ENCODE results near the gene HIGD2A. TPM values are rescaled to one million over a fixed set of nuclear protein-coding genes. Genes with fewer than 3 reads are reported as not detected.
A peak's percentile ranks its signal among the peaks of the same experiment; 100 is the strongest.

HIGD2A gene
- total RNA-seq, 6 experiments from 2014 or later = 90.4 to 109 (median 105) TPM

- DNase-seq = no peak
- H3K27ac Mint-ChIP-seq = peak within 1 kb of the TSS; percentile 59
- H3K9me3 Mint-ChIP-seq = no peaks in the 10 kb centered on the region
- H3K27me3 Mint-ChIP-seq (ENCODE audit: insufficient read depth) = peaks cover 6% of the 10 kb centered on the region
- H3K36me3 Mint-ChIP-seq (ENCODE audit: low read depth) = peaks cover 9% of the 10 kb centered on the region
- H3K4me1 Mint-ChIP-seq (ENCODE audit: low read depth) = peaks cover 25% of the 10 kb centered on the region
- no peak; the same call in 1 of the 2 replicates for TF ChIP-seq CTCF (IDR thresholded peaks at IDR 0.05)
- H3K4me3 Mint-ChIP-seq = peak within 1 kb of the TSS; percentile 78
These were observed 23.0 kb upstream of the HIGD2A start, which contains the start of gene ARL10 for GRCh38 chr5:176365351-176366231. ARL10 (plus strand) TSS chr5:176365487; CDS start chr5:176365564, 77 bp downstream.

GRCh38 chr5:176366232-176366894 is 22.2 kb upstream of the HIGD2A start:
- H3K36me3 Mint-ChIP-seq (ENCODE audit: low read depth) = peaks cover 9% of the 10 kb centered on the region
- no peak for TF ChIP-seq CTCF (IDR thresholded peaks at IDR 0.05)
- peak overlapping the region; percentile 54 for H3K27ac Mint-ChIP-seq
- H3K27me3 Mint-ChIP-seq (ENCODE audit: insufficient read depth) = peaks cover 3% of the 10 kb centered on the region
- no peaks in the 10 kb centered on the region for H3K9me3 Mint-ChIP-seq
- no peak for DNase-seq
- H3K4me1 Mint-ChIP-seq (ENCODE audit: low read depth) = peaks cover 25% of the 10 kb centered on the region
- H3K4me3 Mint-ChIP-seq = peak overlapping the region; percentile 78

- H3K36me3 Mint-ChIP-seq (ENCODE audit: low read depth) = peaks cover 9% of the 10 kb centered on the region
- DNase-seq = no peak
- H3K27me3 Mint-ChIP-seq (ENCODE audit: insufficient read depth) = peaks cover 3% of the 10 kb centered on the region
- H3K4me1 Mint-ChIP-seq (ENCODE audit: low read depth) = peaks cover 17% of the 10 kb centered on the region
- TF ChIP-seq CTCF (IDR thresholded peaks at IDR 0.05) = no peak
- H3K4me3 Mint-ChIP-seq = no peak overlapping the region
- no peaks in the 10 kb centered on the region for H3K9me3 Mint-ChIP-seq
- no peak overlapping the region for H3K27ac Mint-ChIP-seq
These were observed 19.8 kb upstream of the HIGD2A start for GRCh38 chr5:176368726-176369125.

- Mint-ChIP-seq H3K4me1 (ENCODE audit: low read depth) (peaks cover 17% of the 10 kb centered on the region), H3K27ac (no peak overlapping the region), H3K27me3 (ENCODE audit: insufficient read depth) (peaks cover 3% of the 10 kb centered on the region), H3K36me3 (ENCODE audit: low read depth) (peaks cover 9% of the 10 kb centered on the region), H3K4me3 (no peak overlapping the region), H3K9me3 (no peaks in the 10 kb centered on the region)
- DNase-seq = no peak
- no peak for TF ChIP-seq CTCF (IDR thresholded peaks at IDR 0.05)
These were observed 18.4 kb upstream of the HIGD2A start for GRCh38 chr5:176369934-176370711.
